Keratinocyte (primary cell): ENCODE data around the gene TNRC6A. TPM values are rescaled to one million over a fixed set of nuclear protein-coding genes. Genes with fewer than 3 reads are reported as not detected.

Experiments
- DNase-seq: peaks from one replicate; pipeline ENCODE4 v3.0.0-alpha.2; 2011; ENCODE audit warnings: low read depth, missing footprints, low spot score
- FAIRE-seq: peaks from 2 replicates; lab custom pipeline; 2011; peaks lifted over from hg19 to GRCh38; lab: Jason Lieb, UNC
- H2AFZ ChIP-seq: 2 replicates; pipeline ENCODE4 v1.6.0; 2012; ENCODE audit warnings: low read length, control low read depth, inconsistent platforms; ENCODE audit not compliant: control insufficient read depth
- H3K27ac ChIP-seq: 2 replicates; pipeline ENCODE4 v1.5.1; 2011; ENCODE audit warnings: low read length; ENCODE audit not compliant: control insufficient read depth, insufficient read depth
- H3K27me3 ChIP-seq: 3 replicates; pipeline ENCODE4 v1.6.0; 2011; ENCODE audit warnings: low read length; ENCODE audit not compliant: control insufficient read depth, insufficient read depth; ENCODE audit errors: extremely low read depth
- H3K36me3 ChIP-seq, 2 experiments: 2 replicates in 1 of 2; 3 replicates in 1 of 2; pipeline ENCODE4 v1.5.1; 2011; ENCODE audit warnings: low read length in 2 of 2, mild to moderate bottlenecking in 1 of 2; ENCODE audit not compliant: control insufficient read depth in 2 of 2, insufficient read depth in 2 of 2; ENCODE audit errors: extremely low read depth in 1 of 2
- H3K4me1 ChIP-seq: 3 replicates; pipeline ENCODE4 v1.5.1; 2011; ENCODE audit warnings: low read length; ENCODE audit not compliant: control insufficient read depth, insufficient read depth; ENCODE audit errors: extremely low read depth
- H3K4me2 ChIP-seq: 3 replicates; pipeline ENCODE4 v1.6.0; 2011; ENCODE audit warnings: low read depth, low read length; ENCODE audit not compliant: control insufficient read depth, insufficient read depth; ENCODE audit errors: extremely low read depth
- H3K4me3 ChIP-seq, 3 experiments: fragments of 200-600 bp in 1 of 3; sonication (generic) in 1 of 3; 2 replicates in 2 of 3; 3 replicates in 1 of 3; pipeline ENCODE4 v1.5.1; 2011 to 2016; ENCODE audit warnings: low read length in 3 of 3, mild to moderate bottlenecking in 3 of 3, control low read depth in 2 of 3, inconsistent platforms in 1 of 3, low read depth in 1 of 3, mixed read lengths in 1 of 3, mixed run types in 1 of 3, moderate library complexity in 1 of 3; ENCODE audit not compliant: control insufficient read depth in 2 of 3, insufficient read depth in 2 of 3; ENCODE audit errors: extremely low read depth in 1 of 3
- H3K79me2 ChIP-seq: 2 replicates; pipeline ENCODE4 v1.6.0; 2012; ENCODE audit warnings: low read length; ENCODE audit not compliant: control insufficient read depth, insufficient read depth
- H3K9ac ChIP-seq: 3 replicates; pipeline ENCODE4 v1.6.0; 2011; ENCODE audit warnings: low read length; ENCODE audit not compliant: control insufficient read depth, insufficient read depth; ENCODE audit errors: extremely low read depth
- H3K9me1 ChIP-seq: 3 replicates; pipeline ENCODE4 v1.6.0; 2011; ENCODE audit warnings: low read length; ENCODE audit not compliant: control insufficient read depth, insufficient read depth; ENCODE audit errors: extremely low read depth
- H3K9me3 ChIP-seq: 2 replicates; pipeline ENCODE4 v1.5.1; 2012; ENCODE audit warnings: low read depth, low read length; ENCODE audit not compliant: control insufficient read depth
- H4K20me1 ChIP-seq: 3 replicates; pipeline ENCODE4 v1.6.0; 2011; ENCODE audit warnings: low read length; ENCODE audit not compliant: control insufficient read depth, insufficient read depth; ENCODE audit errors: extremely low read depth
- EZH2 ChIP-seq: IDR thresholded peaks from one replicate; pipeline ENCODE4 v1.6.1; 2012; ENCODE audit warnings: inconsistent platforms, mild to moderate bottlenecking, low read length, moderate library complexity
- dilution Hi-C: fragments of 300-500 bp; cut with MboI; formaldehyde crosslinking; loops from one replicate; pipeline ENCODE4 v1.7.0; 2020; ENCODE audit warnings: low sequenced_read_pairs; ENCODE audit not compliant: extremely low pct_ligation_motif_present
- polyA plus RNA-seq, 5 experiments: library from polyadenylated mRNA; depleted of rRNA in 3 of 5; stranded (reverse) in 3 of 5; stranded (forward) in 1 of 5; unstranded in 1 of 5; fragments of >200 nt; gene quantifications; 1 replicate in 1 of 5; 2 replicates in 3 of 5; 3 replicates in 1 of 5; pipeline versions ENCODE4 v1.2.1 to v1.2.3, GENCODE V29; 2011 to 2012; ENCODE audit warnings: missing spikeins in 2 of 5, low read depth in 1 of 5, low replicate concordance in 1 of 5
- TF ChIP-seq, protein P1 (sequence below), 3 experiments: IDR thresholded peaks in 1 of 3; conservative IDR thresholded peaks in 1 of 3; optimal IDR thresholded peaks in 1 of 3; 2 replicates in 2 of 3; 3 replicates in 1 of 3; pipeline versions ENCODE3 to v1.5.1; 2011; ENCODE audit warnings: low read length in 3 of 3, mild to moderate bottlenecking in 3 of 3, moderate library complexity in 2 of 3, control low read depth in 1 of 3, inconsistent platforms in 1 of 3; ENCODE audit not compliant: insufficient read depth in 2 of 3; ENCODE audit errors: extremely low read depth in 1 of 3

TNRC6A gene
- polyA plus RNA-seq, 1 donor (not counting 4 experiments of a cell fraction or from before 2014, with no cell fraction given), result 23.3 TPM

DNA sequence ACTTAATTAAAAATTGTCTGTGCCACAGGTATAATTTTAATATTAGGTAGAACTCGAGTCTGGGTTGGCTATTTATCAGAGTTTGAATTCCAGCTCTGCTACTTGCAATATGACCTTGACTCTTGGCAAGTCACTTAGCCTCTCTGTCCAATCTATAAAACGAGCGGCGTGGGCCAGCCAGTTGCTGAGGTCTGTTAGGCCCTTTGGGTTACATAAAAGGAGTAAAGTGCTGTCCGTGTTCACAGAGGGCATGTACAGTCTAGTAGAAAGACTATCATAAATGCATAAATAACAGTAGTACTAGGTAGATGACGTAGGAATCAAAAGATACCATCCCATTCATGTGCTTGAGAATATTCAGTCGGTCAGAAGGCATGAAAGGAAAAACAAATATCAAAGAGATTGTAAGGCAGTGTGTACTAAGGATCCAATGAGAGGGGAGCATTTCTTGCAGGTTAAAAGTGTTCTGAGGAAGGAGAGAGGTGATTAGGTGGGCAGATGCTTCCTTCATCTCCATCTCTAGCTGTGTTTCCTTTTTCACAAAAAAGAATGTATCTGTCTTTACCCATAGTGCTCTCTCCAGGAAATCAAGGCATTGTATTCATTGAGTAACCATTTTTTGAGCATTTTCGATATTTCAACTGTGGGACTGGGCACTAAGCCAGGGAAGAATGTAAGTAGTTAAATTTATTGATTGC lies 2.4 kb downstream of the TNRC6A start:
- Histone ChIP-seq H3K9ac (no peak overlapping the region), H3K9me3 (no peaks in the 10 kb centered on the region), H4K20me1 (no peaks in the 10 kb centered on the region), H3K36me3 (peaks cover 3 to 17% of the 10 kb centered on the region in 2 experiments), H3K27me3 (no peaks in the 10 kb centered on the region), H3K4me3 (peak overlapping the region in 1 of 3 experiments; percentile 3), H3K9me1 (no peaks in the 10 kb centered on the region), H3K27ac (peak overlapping the region; percentile 18), H3K4me1 (peaks cover 23% of the 10 kb centered on the region), H2AFZ (no peak overlapping the region), H3K4me2 (peak overlapping the region; percentile 66), H3K79me2 (peaks cover 69% of the 10 kb centered on the region)
- TF ChIP-seq, protein P1, sequence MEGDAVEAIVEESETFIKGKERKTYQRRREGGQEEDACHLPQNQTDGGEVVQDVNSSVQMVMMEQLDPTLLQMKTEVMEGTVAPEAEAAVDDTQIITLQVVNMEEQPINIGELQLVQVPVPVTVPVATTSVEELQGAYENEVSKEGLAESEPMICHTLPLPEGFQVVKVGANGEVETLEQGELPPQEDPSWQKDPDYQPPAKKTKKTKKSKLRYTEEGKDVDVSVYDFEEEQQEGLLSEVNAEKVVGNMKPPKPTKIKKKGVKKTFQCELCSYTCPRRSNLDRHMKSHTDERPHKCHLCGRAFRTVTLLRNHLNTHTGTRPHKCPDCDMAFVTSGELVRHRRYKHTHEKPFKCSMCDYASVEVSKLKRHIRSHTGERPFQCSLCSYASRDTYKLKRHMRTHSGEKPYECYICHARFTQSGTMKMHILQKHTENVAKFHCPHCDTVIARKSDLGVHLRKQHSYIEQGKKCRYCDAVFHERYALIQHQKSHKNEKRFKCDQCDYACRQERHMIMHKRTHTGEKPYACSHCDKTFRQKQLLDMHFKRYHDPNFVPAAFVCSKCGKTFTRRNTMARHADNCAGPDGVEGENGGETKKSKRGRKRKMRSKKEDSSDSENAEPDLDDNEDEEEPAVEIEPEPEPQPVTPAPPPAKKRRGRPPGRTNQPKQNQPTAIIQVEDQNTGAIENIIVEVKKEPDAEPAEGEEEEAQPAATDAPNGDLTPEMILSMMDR (optimal IDR thresholded peaks at IDR 0.05 in 1 of 3, IDR thresholded peaks at IDR 0.05 in 1 of 3, conservative IDR thresholded peaks at IDR 0.05 in 1 of 3; ENCODE audit: extremely low read depth in 1 of 3, insufficient read depth in 2 of 3, low read length in 3 of 3), result no peak
- no peak for TF ChIP-seq EZH2
- dilution Hi-C loops, result no loop called here
- no peak for FAIRE-seq
- no peak for DNase-seq

DNA sequence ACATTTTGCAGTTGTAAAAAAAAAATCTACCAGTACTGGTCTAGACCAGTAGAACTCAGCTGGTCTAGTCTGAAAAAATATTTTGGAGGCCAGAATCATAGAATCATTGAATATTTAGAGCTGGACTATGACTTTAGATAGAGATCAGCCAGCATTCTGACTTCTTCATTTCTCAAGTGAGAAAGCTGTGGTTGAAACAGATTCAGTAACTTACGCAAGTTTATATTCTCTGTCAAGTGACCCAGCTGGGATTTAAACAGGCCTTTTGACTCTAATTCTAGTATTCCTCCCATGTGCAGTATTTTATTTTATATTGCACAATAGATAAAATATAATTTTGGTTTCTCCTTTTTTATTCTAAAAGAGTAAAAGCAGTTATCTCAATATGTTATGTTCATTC lies 4.9 kb downstream of the TNRC6A start:
- H3K9ac ChIP-seq, result no peak overlapping the region
- H3K9me3 ChIP-seq, result no peaks in the 10 kb centered on the region
- no peaks in the 10 kb centered on the region for H3K27me3 ChIP-seq
- no peak overlapping the region for H3K27ac ChIP-seq
- dilution Hi-C loops, result no loop called here
- FAIRE-seq (no peak), DNase-seq (no peak)
- no peak overlapping the region for H2AFZ ChIP-seq
- TF ChIP-seq, protein P1 (optimal IDR thresholded peaks at IDR 0.05 in 1 of 3, IDR thresholded peaks at IDR 0.05 in 1 of 3, conservative IDR thresholded peaks at IDR 0.05 in 1 of 3; ENCODE audit: extremely low read depth in 1 of 3, insufficient read depth in 2 of 3, low read length in 3 of 3), result no peak
- no peak for TF ChIP-seq EZH2
- no peak overlapping the region for H3K4me3 ChIP-seq
- H3K9me1 ChIP-seq, result no peaks in the 10 kb centered on the region
- no peaks in the 10 kb centered on the region for H4K20me1 ChIP-seq
- peaks cover 3 to 17% of the 10 kb centered on the region in 2 experiments for H3K36me3 ChIP-seq
- no peak overlapping the region for H3K4me2 ChIP-seq
- H3K4me1 ChIP-seq, result peaks cover 29% of the 10 kb centered on the region
- peaks cover 87% of the 10 kb centered on the region for H3K79me2 ChIP-seq
